ENCODE measurements around the gene PNLDC1.

GRCh38 chr6:159769470-159769869 lies 30.6 kb upstream of the PNLDC1 start:
- no peak for TF ChIP-seq CTCF (IDR thresholded peaks at IDR 0.05; ENCODE audit: low read depth, low read length, poor library complexity, severe bottlenecking)
- no peak for TF ChIP-seq EZH2phosphoT487 (IDR thresholded peaks at IDR 0.05; ENCODE audit: borderline replicate concordance, low read length)
